ENCODE results near the gene TMEM150B.

TMEM150B gene

DNA sequence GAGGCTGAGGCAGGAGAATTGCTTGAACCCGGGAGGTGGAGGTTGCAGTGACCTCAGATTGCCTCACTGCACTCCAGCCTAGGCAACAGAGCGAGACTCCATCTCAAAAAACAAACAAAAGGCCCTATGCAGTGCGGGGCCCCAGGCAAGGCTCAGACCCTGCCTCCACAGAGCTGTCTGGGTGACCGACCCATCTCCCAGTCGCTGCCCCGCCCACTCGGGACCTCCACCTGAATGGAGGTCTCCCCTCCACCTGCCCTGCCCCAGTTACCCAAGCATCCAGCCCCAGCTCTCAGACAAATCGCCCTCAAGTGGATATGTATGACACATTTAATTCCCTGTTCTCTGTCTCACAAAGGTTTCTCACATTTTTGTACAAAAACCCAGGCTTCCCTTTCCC, 40.1 kb upstream of the TMEM150B start:
- H3K4me3 ChIP-seq (ENCODE audit: low read depth in 1 of 2, low read length in 1 of 2), result no peak overlapping the region
- no peaks in the 10 kb centered on the region for H3K36me3 ChIP-seq
- TF ChIP-seq CTCF (IDR thresholded peaks at IDR 0.05), result no peak
- H3K27me3 ChIP-seq, result peaks cover 54% of the 10 kb centered on the region
- no peaks in the 10 kb centered on the region for H3K9me3 ChIP-seq
- H3K4me1 ChIP-seq (ENCODE audit: control insufficient read depth in 1 of 2, insufficient read depth in 1 of 2, low read depth in 1 of 2, low read length in 1 of 2), result no peaks in the 10 kb centered on the region
- no peak overlapping the region for H3K27ac ChIP-seq

- Histone ChIP-seq H3K27ac (no peak within 1 kb of the TSS), H3K9me3 (no peaks in the 10 kb centered on the region), H3K4me3 (ENCODE audit: low read depth in 1 of 2, low read length in 1 of 2) (no peak within 1 kb of the TSS), H3K27me3 (peaks cover 39% of the 10 kb centered on the region), H3K4me1 (ENCODE audit: control insufficient read depth in 1 of 2, insufficient read depth in 1 of 2, low read depth in 1 of 2, low read length in 1 of 2) (no peaks in the 10 kb centered on the region), H3K36me3 (no peaks in the 10 kb centered on the region)
- TF ChIP-seq CTCF (IDR thresholded peaks at IDR 0.05), result no peak
Measured at GRCh38 chr19:55362990-55363716, 38.0 kb upstream of the TMEM150B start, which contains the start of gene GARIN5B. GARIN5B (minus strand) TSS chr19:55363260; CDS start chr19:55363066, 194 bp downstream.

GRCh38 chr19:55362174-55362989, 37.2 kb upstream of the TMEM150B start:
- H3K27ac ChIP-seq, result no peak overlapping the region
- TF ChIP-seq CTCF (IDR thresholded peaks at IDR 0.05), result no peak
- no peak overlapping the region for H3K4me3 ChIP-seq (ENCODE audit: low read depth in 1 of 2, low read length in 1 of 2)
- H3K4me1 ChIP-seq (ENCODE audit: control insufficient read depth in 1 of 2, insufficient read depth in 1 of 2, low read depth in 1 of 2, low read length in 1 of 2), result no peaks in the 10 kb centered on the region
- no peaks in the 10 kb centered on the region for H3K36me3 ChIP-seq
- H3K27me3 ChIP-seq, result peaks cover 38% of the 10 kb centered on the region
- no peaks in the 10 kb centered on the region for H3K9me3 ChIP-seq

GRCh38 chr19:55360902-55361301, 35.8 kb upstream of the TMEM150B start:
- Histone ChIP-seq H3K4me3 (ENCODE audit: low read depth in 1 of 2, low read length in 1 of 2) (no peak overlapping the region), H3K4me1 (ENCODE audit: control insufficient read depth in 1 of 2, insufficient read depth in 1 of 2, low read depth in 1 of 2, low read length in 1 of 2) (no peaks in the 10 kb centered on the region), H3K36me3 (no peaks in the 10 kb centered on the region), H3K9me3 (no peaks in the 10 kb centered on the region), H3K27me3 (peaks cover 41% of the 10 kb centered on the region), H3K27ac (no peak overlapping the region)
- no peak for TF ChIP-seq CTCF (IDR thresholded peaks at IDR 0.05)

GRCh38 chr19:55358943-55359908, 34.1 kb upstream of the TMEM150B start:
- no peak overlapping the region for H3K4me3 ChIP-seq (ENCODE audit: low read depth in 1 of 2, low read length in 1 of 2)
- peaks cover 47% of the 10 kb centered on the region for H3K27me3 ChIP-seq
- no peak overlapping the region for H3K27ac ChIP-seq
- no peak for TF ChIP-seq CTCF (IDR thresholded peaks at IDR 0.05)
- no peaks in the 10 kb centered on the region for H3K9me3 ChIP-seq
- no peaks in the 10 kb centered on the region for H3K36me3 ChIP-seq
- peaks cover 0 to 5% of the 10 kb centered on the region in 2 experiments for H3K4me1 ChIP-seq (ENCODE audit: control insufficient read depth in 1 of 2, insufficient read depth in 1 of 2, low read depth in 1 of 2, low read length in 1 of 2)

Data from neutrophil (primary cell).